Tibial nerve (tissue), 4 donors: ENCODE data around the gene CAMK2D. TPM values are rescaled to one million over a fixed set of nuclear protein-coding genes. Genes with fewer than 3 reads are reported as not detected.
"Not testable (repeated sequence)": the region's sequence is repeated elsewhere in the genome, so short reads cannot be mapped to it uniquely, and the experiment has no call there.

Experiments used
- DNase-seq, 2 donors: peaks; one replicate each; pipeline ENCODE4 v3.0.0-alpha.2; 2019; ENCODE audit warnings: low spot score in 2 of 2
- H3K27ac ChIP-seq, 4 donors: fragments of 200-600 bp; sonication (generic) in 3 of 4; one replicate each; pipeline ENCODE4 v1.5.1; 2017 to 2019; ENCODE audit warnings: mild to moderate bottlenecking in 1 of 4
- H3K27me3 ChIP-seq, 2 donors: fragments of 200-600 bp; sonication (generic) in 1 of 2; one replicate each; pipeline versions ENCODE4 v1.5.1 to v1.6.0; 2017 to 2019
- H3K36me3 ChIP-seq, 3 donors: fragments of 200-600 bp; sonication (generic); one replicate each; pipeline ENCODE4 v1.5.1; 2018 to 2019
- H3K4me1 ChIP-seq, 4 donors: fragments of 200-600 bp; sonication (generic) in 3 of 4; one replicate each; pipeline ENCODE4 v1.5.1; 2017 to 2019
- H3K4me3 ChIP-seq, 4 donors: fragments of 200-600 bp; sonication (generic) in 3 of 4; one replicate each; pipeline ENCODE4 v1.5.1; 2017 to 2019; ENCODE audit warnings: mild to moderate bottlenecking in 1 of 4, moderate library complexity in 1 of 4
- H3K9me3 ChIP-seq, 4 donors: fragments of 200-600 bp; sonication (generic) in 3 of 4; one replicate each; pipeline ENCODE4 v1.5.1; 2017 to 2019
- EP300 ChIP-seq, 2 donors: sonication (generic); formaldehyde crosslinking; IDR thresholded peaks; one replicate each; pipeline ENCODE4 v1.6.1; 2017; ENCODE audit warnings: antibody characterized with exemption in 2 of 2, mild to moderate bottlenecking in 1 of 2
- POLR2A ChIP-seq, 2 donors: fragments of 450-650 bp; IDR thresholded peaks; one replicate each; pipeline ENCODE4 v1.6.1; 2017; ENCODE audit warnings: antibody characterized with exemption in 2 of 2, mild to moderate bottlenecking in 2 of 2, moderate library complexity in 2 of 2
- WGBS, 2 donors: methylation state at CpG; one replicate each; pipeline ENCODE4 v1.1.5; 2018; 5-methylcytosine and 5-hydroxymethylcytosine counted together
- total RNA-seq, 4 donors: library from RNA; depleted of rRNA; stranded (reverse); fragments of >200 nt; gene quantifications; one replicate each; pipeline ENCODE4 v1.1.0, GENCODE V29; 2016
- TF ChIP-seq, protein P1 (sequence below), 5 experiments: fragments of 200-600 bp in 3 of 5; fragments of 450-650 bp in 2 of 5; sonication (generic) in 3 of 5; IDR thresholded peaks; one replicate each; pipeline ENCODE4 v1.5.1; 2016 to 2019; ENCODE audit warnings: antibody characterized with exemption in 5 of 5, mild to moderate bottlenecking in 3 of 5, moderate library complexity in 2 of 5

The CAMK2D gene
- total RNA-seq, 4 donors from 2014 or later = 30.3 to 58.5 (median 34.6) TPM

DNA sequence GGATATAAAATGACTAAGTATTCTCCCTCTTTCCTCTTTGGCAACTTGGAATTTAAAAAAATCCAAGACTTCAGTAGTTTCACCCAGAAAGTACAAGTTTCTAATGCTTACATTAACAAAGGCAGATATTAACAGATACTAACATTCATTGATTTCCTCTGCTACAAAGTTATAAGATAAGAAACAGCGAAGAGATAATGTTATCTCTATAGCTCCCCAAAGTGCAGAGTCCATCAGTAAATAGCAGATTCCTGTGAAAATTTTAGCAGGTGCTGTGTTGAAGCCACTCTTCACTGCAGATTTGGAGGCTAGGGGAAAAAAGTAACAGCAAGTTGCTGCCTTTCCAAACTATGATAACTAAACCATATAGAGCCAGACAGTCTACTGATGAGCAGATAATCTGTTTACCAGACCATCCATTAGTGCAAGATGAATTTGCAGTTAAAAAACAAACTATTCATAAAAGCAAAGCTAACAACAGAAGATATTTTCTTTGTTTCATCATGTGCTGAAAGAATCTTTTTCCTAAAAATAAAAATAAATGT is 3.3 kb upstream of the CAMK2D start:
- Histone ChIP-seq H3K4me1 (peaks cover 0 to 8% (median 3%) of the 10 kb centered on the region in 4 donors), H3K27me3 (no peaks in the 10 kb centered on the region), H3K36me3 (no peaks in the 10 kb centered on the region), H3K9me3 (no peaks in the 10 kb centered on the region), H3K4me3 (no peak overlapping the region), H3K27ac (no peak overlapping the region)
- TF ChIP-seq EP300 (IDR thresholded peaks at IDR 0.05) (no peak), POLR2A (IDR thresholded peaks at IDR 0.05) (no peak)
- TF ChIP-seq, protein P1, sequence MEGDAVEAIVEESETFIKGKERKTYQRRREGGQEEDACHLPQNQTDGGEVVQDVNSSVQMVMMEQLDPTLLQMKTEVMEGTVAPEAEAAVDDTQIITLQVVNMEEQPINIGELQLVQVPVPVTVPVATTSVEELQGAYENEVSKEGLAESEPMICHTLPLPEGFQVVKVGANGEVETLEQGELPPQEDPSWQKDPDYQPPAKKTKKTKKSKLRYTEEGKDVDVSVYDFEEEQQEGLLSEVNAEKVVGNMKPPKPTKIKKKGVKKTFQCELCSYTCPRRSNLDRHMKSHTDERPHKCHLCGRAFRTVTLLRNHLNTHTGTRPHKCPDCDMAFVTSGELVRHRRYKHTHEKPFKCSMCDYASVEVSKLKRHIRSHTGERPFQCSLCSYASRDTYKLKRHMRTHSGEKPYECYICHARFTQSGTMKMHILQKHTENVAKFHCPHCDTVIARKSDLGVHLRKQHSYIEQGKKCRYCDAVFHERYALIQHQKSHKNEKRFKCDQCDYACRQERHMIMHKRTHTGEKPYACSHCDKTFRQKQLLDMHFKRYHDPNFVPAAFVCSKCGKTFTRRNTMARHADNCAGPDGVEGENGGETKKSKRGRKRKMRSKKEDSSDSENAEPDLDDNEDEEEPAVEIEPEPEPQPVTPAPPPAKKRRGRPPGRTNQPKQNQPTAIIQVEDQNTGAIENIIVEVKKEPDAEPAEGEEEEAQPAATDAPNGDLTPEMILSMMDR (IDR thresholded peaks at IDR 0.05) = no peak
- DNase-seq = no peak
- WGBS, 2 donors = 97 to 100% methylated on average over 1 of the region's 1 CpG

DNA sequence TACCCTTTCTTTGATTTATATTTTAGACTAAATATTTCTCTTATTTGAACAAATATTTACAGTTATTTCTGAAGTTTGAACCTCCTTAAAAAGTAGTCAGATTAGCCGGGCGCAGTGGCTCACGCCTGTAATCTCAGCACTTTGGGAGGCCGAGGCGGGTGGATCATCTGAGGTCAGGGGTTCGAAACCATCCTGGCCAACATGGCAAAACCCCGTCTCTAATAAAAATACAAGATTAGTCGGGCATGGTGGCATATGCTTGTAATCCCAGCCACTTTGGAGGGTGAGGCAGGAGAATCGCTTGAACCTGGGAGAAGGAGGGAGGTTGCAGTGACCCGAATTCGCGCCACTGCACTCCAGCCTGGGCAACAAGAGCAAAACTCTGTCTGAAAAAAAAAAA is 2.4 kb upstream of the CAMK2D start:
- H3K27ac ChIP-seq, DNase-seq, H3K36me3 ChIP-seq, H3K4me3 ChIP-seq, H3K27me3 ChIP-seq, H3K9me3 ChIP-seq: not testable (repeated sequence)
- 95 to 96% methylated on average over 12 of the region's 12 CpGs for WGBS, 2 donors
- peaks cover 0 to 16% (median 6%) of the 10 kb centered on the region in 4 donors for H3K4me1 ChIP-seq

DNA sequence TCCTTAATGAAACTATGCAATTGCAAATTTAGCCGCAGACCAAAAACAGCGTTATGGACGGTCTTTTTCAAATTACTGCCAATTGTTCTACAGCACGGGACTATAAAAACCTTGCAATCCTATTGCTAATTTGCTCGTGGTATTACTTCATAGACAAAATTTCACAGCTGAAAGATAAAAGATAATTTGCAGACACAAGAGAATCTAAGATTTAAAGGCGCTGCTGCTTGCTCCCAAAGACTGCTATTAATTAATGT is 1.4 kb upstream of the CAMK2D start:
- H3K27me3 ChIP-seq = no peaks in the 10 kb centered on the region
- H3K4me1 ChIP-seq = peaks cover 0 to 26% (median 9%) of the 10 kb centered on the region in 4 donors
- peak in 1 of 2 donors; percentile 12 for DNase-seq
- H3K36me3 ChIP-seq = no peaks in the 10 kb centered on the region
- no peaks in the 10 kb centered on the region for H3K9me3 ChIP-seq
- peak overlapping the region; percentile 75 to 95 (median 86) for H3K4me3 ChIP-seq
- WGBS, 2 donors = 10 to 11% methylated on average over 6 of the region's 6 CpGs
- no peak for TF ChIP-seq POLR2A (IDR thresholded peaks at IDR 0.05)
- peak overlapping the region; percentile 97 to 99 (median 98) for H3K27ac ChIP-seq

DNA sequence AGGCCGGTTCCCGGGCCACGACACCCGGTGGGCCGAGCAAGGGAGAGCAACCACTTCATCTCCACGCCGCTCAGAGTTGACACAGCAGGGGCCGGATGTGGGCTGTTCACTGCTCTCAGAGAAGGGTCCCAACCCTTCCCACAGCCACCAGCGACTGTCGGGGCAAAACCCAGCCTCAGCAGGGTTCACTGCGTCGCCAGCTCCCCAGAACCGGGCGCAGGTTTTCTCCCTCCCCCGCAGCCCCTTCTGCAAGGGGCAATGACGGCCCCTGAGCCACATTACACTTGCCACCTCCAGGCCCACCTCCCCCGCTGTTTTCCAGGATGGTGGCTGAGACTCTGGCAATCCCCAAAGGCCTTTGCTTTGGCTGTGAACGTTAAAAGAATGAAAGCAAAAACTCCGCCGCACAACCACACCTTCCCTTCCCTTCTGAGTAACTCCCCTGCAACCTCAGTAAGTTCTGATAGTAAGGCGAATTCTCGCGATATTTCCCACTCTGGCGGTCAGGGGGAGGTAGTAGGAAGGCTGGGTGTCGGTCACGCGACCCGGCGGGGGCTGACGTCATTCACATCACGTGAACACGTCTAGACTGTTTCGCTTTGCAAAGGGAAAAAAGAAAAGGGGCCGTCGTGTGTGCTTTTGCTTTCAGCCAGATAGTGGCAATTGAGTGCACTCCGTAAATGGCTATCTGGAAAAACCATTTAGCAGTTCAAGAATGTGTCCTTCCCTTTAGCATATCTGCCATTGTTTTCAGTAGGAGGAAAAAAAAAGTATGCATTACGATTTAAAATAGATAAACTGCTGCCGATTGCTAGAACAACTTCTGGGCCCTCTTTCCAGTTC is 869 bp upstream of the CAMK2D start:
- Histone ChIP-seq H3K36me3 (peaks cover 0 to 3% (median 0%) of the 10 kb centered on the region in 3 donors), H3K4me1 (peaks cover 0 to 31% (median 9%) of the 10 kb centered on the region in 4 donors), H3K4me3 (peak overlapping the region; percentile 75 to 95 (median 86)), H3K27me3 (no peaks in the 10 kb centered on the region), H3K9me3 (no peaks in the 10 kb centered on the region), H3K27ac (peak overlapping the region; percentile 97 to 99 (median 98))
- 0% methylated on average over 30 to 38 of the region's 38 CpGs for WGBS, 2 donors
- peak; percentile 99 to 100 for DNase-seq
- peak; percentile 97 to 100 for TF ChIP-seq EP300 (IDR thresholded peaks at IDR 0.05)
- TF ChIP-seq, protein P1 (IDR thresholded peaks at IDR 0.05) = peak in 2 of 5 experiments; percentile 30 to 48
- peak; percentile 98 to 99 for TF ChIP-seq POLR2A (IDR thresholded peaks at IDR 0.05)

DNA sequence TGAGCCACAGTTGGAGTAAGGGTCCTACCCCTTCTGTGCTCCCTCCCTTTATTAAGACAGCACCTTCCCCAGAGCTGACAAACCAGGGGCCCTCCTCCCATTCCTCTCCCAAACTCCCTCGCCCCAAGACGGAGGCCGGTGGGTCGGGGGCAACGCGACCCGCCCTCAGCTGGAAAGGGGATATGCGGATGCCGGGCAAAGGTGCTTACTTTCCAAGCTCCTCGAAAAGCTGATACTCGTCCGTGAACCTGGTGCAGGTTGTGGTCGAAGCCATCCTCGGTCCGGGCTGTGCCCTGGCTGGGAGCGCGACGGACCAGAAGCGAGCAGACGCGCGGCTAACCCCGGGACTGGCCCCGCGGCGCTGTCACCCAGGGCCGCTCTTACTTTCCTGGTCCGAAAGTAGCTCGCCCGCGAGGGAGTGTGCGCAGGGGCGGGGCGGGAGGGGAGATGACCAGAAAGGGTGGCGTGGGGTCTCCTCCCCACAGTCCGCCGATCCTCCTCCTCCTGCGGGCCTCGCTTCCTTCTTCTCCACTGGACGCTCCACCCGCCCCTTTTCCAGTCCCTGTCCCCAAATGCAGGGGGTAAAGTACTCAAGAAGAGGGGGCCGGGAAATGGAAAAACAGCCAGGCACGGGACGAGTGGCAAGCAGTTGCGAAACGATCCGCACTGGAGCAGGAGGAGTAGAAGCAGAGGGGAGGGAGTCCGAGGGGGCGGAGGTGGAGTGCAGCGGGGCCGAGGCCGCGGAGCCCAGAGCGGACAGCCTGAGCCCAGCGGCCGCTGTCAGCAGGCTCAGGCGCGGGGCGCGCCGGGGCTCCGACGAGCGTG is 531 bp downstream of the CAMK2D start:
- 0% methylated on average over 30 to 45 of the region's 64 CpGs for WGBS, 2 donors
- peaks cover 0 to 44% (median 11%) of the 10 kb centered on the region in 4 donors for H3K4me1 ChIP-seq
- peak; percentile 57 to 80 for DNase-seq
- peak overlapping the region; percentile 97 to 99 (median 98) for H3K27ac ChIP-seq
- H3K36me3 ChIP-seq = peaks cover 0 to 4% (median 0%) of the 10 kb centered on the region in 3 donors
- H3K4me3 ChIP-seq = peak overlapping the region; percentile 75 to 95 (median 86)
- H3K9me3 ChIP-seq = no peaks in the 10 kb centered on the region
- TF ChIP-seq POLR2A (IDR thresholded peaks at IDR 0.05) (no peak), EP300 (IDR thresholded peaks at IDR 0.05) (peak in 1 of 2 donors; percentile 67)
- TF ChIP-seq, protein P1 (IDR thresholded peaks at IDR 0.05) = no peak
- H3K27me3 ChIP-seq = no peaks in the 10 kb centered on the region
